Mesenchymal stem cell (in vitro differentiated cells and primary cell): ENCODE results near the gene OXT.

Source experiments
- DNase-seq: peaks from one replicate; pipeline ENCODE4 v3.0.0-alpha.2; 2013
- H2AFZ ChIP-seq: one replicate; pipeline ENCODE4 v1.6.1; 2013; ENCODE audit warnings: low read depth, mild to moderate bottlenecking, control low read depth, inconsistent platforms, low read length, moderate library complexity
- H2AK5ac ChIP-seq: 2 replicates; pipeline ENCODE4 v1.6.1; 2013; ENCODE audit warnings: low read length, moderate library complexity, mild to moderate bottlenecking, inconsistent platforms; ENCODE audit not compliant: severe bottlenecking
- H2BK120ac ChIP-seq: one replicate; pipeline ENCODE4 v1.6.1; 2013; ENCODE audit warnings: low read depth, mild to moderate bottlenecking, inconsistent platforms, low read length, moderate library complexity
- H2BK12ac ChIP-seq, 2 experiments: one replicate each; pipeline ENCODE4 v1.6.1; 2013; ENCODE audit warnings: inconsistent platforms in 2 of 2, low read length in 2 of 2, mild to moderate bottlenecking in 2 of 2, moderate library complexity in 2 of 2, control low read depth in 1 of 2
- H2BK15ac ChIP-seq: one replicate; pipeline ENCODE4 v1.6.1; 2013; ENCODE audit warnings: mild to moderate bottlenecking, low read depth, inconsistent platforms; ENCODE audit not compliant: poor library complexity, severe bottlenecking
- H2BK5ac ChIP-seq: 2 replicates; pipeline ENCODE4 v1.6.1; 2013; ENCODE audit warnings: low read depth, mild to moderate bottlenecking, low read length, control low read depth, inconsistent platforms; ENCODE audit not compliant: poor library complexity, severe bottlenecking
- H3K14ac ChIP-seq, 2 experiments: one replicate each; pipeline ENCODE4 v1.6.1; 2013; ENCODE audit warnings: inconsistent platforms in 2 of 2, low read length in 2 of 2, control low read depth in 1 of 2, mild to moderate bottlenecking in 1 of 2, moderate library complexity in 1 of 2
- H3K18ac ChIP-seq, 2 experiments: one replicate each; pipeline ENCODE4 v1.6.1; 2013; ENCODE audit warnings: inconsistent platforms in 2 of 2, low read length in 2 of 2, control low read depth in 1 of 2, low read depth in 1 of 2, mild to moderate bottlenecking in 1 of 2
- H3K23ac ChIP-seq, 2 experiments: one replicate each; pipeline ENCODE4 v1.6.1; 2013; ENCODE audit warnings: inconsistent platforms in 2 of 2, low read length in 2 of 2, mild to moderate bottlenecking in 2 of 2, moderate library complexity in 2 of 2, control low read depth in 1 of 2
- H3K27ac ChIP-seq: 2 replicates; pipeline ENCODE4 v1.5.1; 2013; ENCODE audit warnings: mild to moderate bottlenecking, moderate library complexity, low read length, control low read depth, inconsistent platforms; ENCODE audit not compliant: poor library complexity, severe bottlenecking
- H3K27me3 ChIP-seq, 2 experiments: 2 replicates each; pipeline versions ENCODE4 v1.6.1 to v1.7.0; 2013; ENCODE audit warnings: low read length in 2 of 2, mild to moderate bottlenecking in 2 of 2, moderate library complexity in 2 of 2, control low read depth in 1 of 2, inconsistent platforms in 1 of 2; ENCODE audit not compliant: control insufficient read depth in 1 of 2, insufficient read depth in 1 of 2
- H3K36me3 ChIP-seq, 2 experiments: 2 replicates each; pipeline versions ENCODE4 v1.6.1 to v1.7.0; 2013; ENCODE audit warnings: low read length in 2 of 2, control low read depth in 1 of 2, inconsistent platforms in 1 of 2, low read depth in 1 of 2, mild to moderate bottlenecking in 1 of 2; ENCODE audit not compliant: insufficient read depth in 2 of 2, control insufficient read depth in 1 of 2
- H3K4ac ChIP-seq, 2 experiments: one replicate each; pipeline ENCODE4 v1.6.1; 2013; ENCODE audit warnings: inconsistent platforms in 2 of 2, low read length in 2 of 2, mild to moderate bottlenecking in 2 of 2, moderate library complexity in 2 of 2, control low read depth in 1 of 2, low read depth in 1 of 2
- H3K4me1 ChIP-seq: 2 replicates; pipeline ENCODE4 v1.6.1; 2013; ENCODE audit warnings: low read depth, low read length, control low read depth; ENCODE audit not compliant: control insufficient read depth, insufficient read depth
- H3K4me2 ChIP-seq: 2 replicates; pipeline ENCODE4 v1.6.1; 2013; ENCODE audit warnings: low read length, mild to moderate bottlenecking, inconsistent platforms; ENCODE audit not compliant: poor library complexity, severe bottlenecking
- H3K4me3 ChIP-seq, 2 experiments: 2 replicates each; pipeline versions ENCODE4 v1.5.1 to v1.7.0; 2013; ENCODE audit warnings: low read length in 2 of 2, mild to moderate bottlenecking in 2 of 2, control low read depth in 1 of 2, low read depth in 1 of 2; ENCODE audit not compliant: insufficient read depth in 1 of 2
- H3K79me1 ChIP-seq: replicated peaks from 2 replicates; pipeline ENCODE4 v1.6.1; 2013; ENCODE audit warnings: mild to moderate bottlenecking, control low read depth, low read length, inconsistent platforms; ENCODE audit not compliant: poor library complexity, severe bottlenecking
- H3K9ac ChIP-seq: 2 replicates; pipeline ENCODE4 v1.7.0; 2013; ENCODE audit warnings: mild to moderate bottlenecking, low read length, moderate library complexity
- H3K9me3 ChIP-seq: 2 replicates; pipeline ENCODE4 v1.7.0; 2013; ENCODE audit warnings: mild to moderate bottlenecking, low read length; ENCODE audit not compliant: control insufficient read depth
- H4K8ac ChIP-seq: one replicate; pipeline ENCODE4 v1.6.1; 2013; ENCODE audit warnings: inconsistent platforms, mild to moderate bottlenecking, low read length, moderate library complexity
- H4K91ac ChIP-seq: one replicate; pipeline ENCODE4 v1.6.1; 2013; ENCODE audit warnings: mild to moderate bottlenecking, low read length, inconsistent platforms
- WGBS: methylation state at CpG from one replicate; pipeline ENCODE4 v1.1.7; 2013; ENCODE audit warnings: mixed read lengths; 5-methylcytosine and 5-hydroxymethylcytosine counted together

OXT gene

GRCh38 chr20:3027987-3028386 is 43.4 kb upstream of the OXT start:
- Histone ChIP-seq H3K27me3 (no peaks in the 10 kb centered on the region), H3K4me3 (no peak overlapping the region), H2AK5ac (no peak overlapping the region), H2BK5ac (no peak overlapping the region), H3K4me1 (peaks cover 6% of the 10 kb centered on the region), H4K8ac (no peak overlapping the region), H3K9me3 (no peaks in the 10 kb centered on the region), H3K23ac (no peak overlapping the region), H3K14ac (no peak overlapping the region), H2AFZ (no peak overlapping the region), H3K27ac (no peak overlapping the region), H3K4me2 (no peak overlapping the region), H3K9ac (no peak overlapping the region), H2BK120ac (no peak overlapping the region), H4K91ac (no peak overlapping the region), H3K36me3 (peaks cover 54 to 82% of the 10 kb centered on the region in 2 experiments), H3K18ac (no peak overlapping the region), H2BK15ac (no peak overlapping the region), H2BK12ac (no peak overlapping the region), H3K4ac (no peak overlapping the region), H3K79me1 (peaks cover 2% of the 10 kb centered on the region)
- DNase-seq: no peak
- 100% methylated on average over 2 of the region's 2 CpGs for WGBS

- Histone ChIP-seq H3K79me1 (peaks cover 3% of the 10 kb centered on the region), H3K4me3 (no peak overlapping the region), H3K18ac (no peak overlapping the region)
Measured at GRCh38 chr20:3031524-3032147, 39.8 kb upstream of the OXT start.

GRCh38 chr20:3032624-3033023 is 38.8 kb upstream of the OXT start:
- Histone ChIP-seq H3K23ac (no peak overlapping the region), H4K91ac (no peak overlapping the region), H3K27me3 (no peaks in the 10 kb centered on the region), H3K27ac (no peak overlapping the region), H2BK120ac (no peak overlapping the region), H2BK12ac (no peak overlapping the region), H3K18ac (no peak overlapping the region), H3K4ac (no peak overlapping the region), H3K4me1 (no peaks in the 10 kb centered on the region), H2BK5ac (no peak overlapping the region), H3K9ac (no peak overlapping the region), H3K79me1 (peaks cover 3% of the 10 kb centered on the region), H4K8ac (no peak overlapping the region), H3K36me3 (peaks cover 53 to 80% of the 10 kb centered on the region in 2 experiments), H3K4me3 (no peak overlapping the region), H2AK5ac (no peak overlapping the region), H3K9me3 (no peaks in the 10 kb centered on the region), H3K14ac (no peak overlapping the region), H2AFZ (no peak overlapping the region), H2BK15ac (no peak overlapping the region), H3K4me2 (no peak overlapping the region)
- 97% methylated on average over 8 of the region's 8 CpGs for WGBS
- DNase-seq: no peak

More at GRCh38 chr20:3031524-3032147, 39.8 kb upstream of the OXT start:
- H2BK12ac ChIP-seq: no peak overlapping the region
- H4K91ac ChIP-seq: no peak overlapping the region
- no peak overlapping the region for H2BK15ac ChIP-seq
- peaks cover 53 to 80% of the 10 kb centered on the region in 2 experiments for H3K36me3 ChIP-seq
- no peak overlapping the region for H3K27ac ChIP-seq
- H3K4me2 ChIP-seq: no peak overlapping the region
- WGBS: 100% methylated on average over 1 of the region's 3 CpGs
- no peaks in the 10 kb centered on the region for H3K9me3 ChIP-seq
- no peaks in the 10 kb centered on the region for H3K27me3 ChIP-seq
- H2BK5ac ChIP-seq: no peak overlapping the region
- H3K23ac ChIP-seq: no peak overlapping the region
- no peaks in the 10 kb centered on the region for H3K4me1 ChIP-seq
- no peak for DNase-seq
- H3K9ac ChIP-seq: no peak overlapping the region
- no peak overlapping the region for H3K4ac ChIP-seq
- H3K14ac ChIP-seq: no peak overlapping the region
- no peak overlapping the region for H2BK120ac ChIP-seq
- no peak overlapping the region for H2AK5ac ChIP-seq
- H2AFZ ChIP-seq: no peak overlapping the region
- no peak overlapping the region for H4K8ac ChIP-seq

DNA sequence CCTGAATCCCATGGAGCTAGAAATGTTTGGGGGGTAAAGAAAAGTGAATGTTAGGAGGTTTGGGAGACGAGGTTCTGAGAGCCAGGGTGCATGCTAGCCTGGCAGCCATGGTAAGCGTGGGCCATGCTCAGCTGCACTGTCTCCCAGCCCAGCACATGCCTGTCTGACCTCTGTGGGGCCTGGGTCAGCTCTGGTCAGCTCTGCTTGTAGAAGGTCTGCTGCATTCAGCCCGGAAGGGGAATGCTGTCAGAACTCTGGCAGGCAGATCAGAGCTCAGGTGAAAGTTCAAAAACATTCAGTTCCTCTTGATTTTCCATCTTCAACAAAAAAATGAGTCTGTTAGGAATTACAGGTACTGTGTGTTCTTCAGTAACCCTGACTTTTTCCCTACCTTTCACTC is 33.8 kb upstream of the OXT start:
- Histone ChIP-seq H2AFZ (no peak overlapping the region), H4K8ac (no peak overlapping the region), H2BK5ac (no peak overlapping the region), H3K9ac (no peak overlapping the region), H3K14ac (no peak overlapping the region), H2AK5ac (no peak overlapping the region), H3K4me2 (no peak overlapping the region), H2BK15ac (no peak overlapping the region), H2BK12ac (no peak overlapping the region), H3K23ac (no peak overlapping the region), H3K27me3 (no peaks in the 10 kb centered on the region), H3K79me1 (peaks cover 3% of the 10 kb centered on the region), H4K91ac (no peak overlapping the region), H3K27ac (no peak overlapping the region), H3K4me1 (peaks cover 9% of the 10 kb centered on the region), H3K4ac (no peak overlapping the region), H3K9me3 (no peaks in the 10 kb centered on the region), H3K4me3 (no peak overlapping the region), H3K36me3 (peaks cover 57 to 76% of the 10 kb centered on the region in 2 experiments), H2BK120ac (no peak overlapping the region), H3K18ac (no peak overlapping the region)
- 97% methylated on average over 2 of the region's 3 CpGs for WGBS
- no peak for DNase-seq
